Astrocyte (in vitro differentiated cells and primary cell): ENCODE results near the gene KPNA5. TPM values are rescaled to one million over a fixed set of nuclear protein-coding genes. Genes with fewer than 3 reads are reported as not detected.

Source experiments
- DNase-seq: peaks from one replicate; pipeline ENCODE4 v3.0.0-alpha.2; 2010; ENCODE audit warnings: low read depth
- FAIRE-seq: peaks from 2 replicates; lab custom pipeline; 2011; peaks lifted over from hg19 to GRCh38; lab: Jason Lieb, UNC
- H2AFZ ChIP-seq: 2 replicates; pipeline ENCODE4 v1.6.0; 2012; ENCODE audit warnings: low read depth, low read length, inconsistent platforms
- H3K27ac ChIP-seq: 2 replicates; pipeline ENCODE4 v1.5.1; 2011; ENCODE audit warnings: low read depth, low read length, inconsistent platforms
- H3K27me3 ChIP-seq: 2 replicates; pipeline ENCODE4 v1.6.0; 2011; ENCODE audit warnings: low read length, inconsistent platforms; ENCODE audit not compliant: insufficient read depth
- H3K36me3 ChIP-seq: 2 replicates; pipeline ENCODE4 v1.5.1; 2011; ENCODE audit warnings: low read length, inconsistent platforms; ENCODE audit not compliant: insufficient read depth
- H3K4me1 ChIP-seq: 2 replicates; pipeline ENCODE4 v1.5.1; 2011; ENCODE audit warnings: low read length, inconsistent platforms; ENCODE audit not compliant: insufficient read depth
- H3K4me2 ChIP-seq: 2 replicates; pipeline ENCODE4 v1.6.0; 2012; ENCODE audit warnings: low read length, inconsistent platforms
- H3K4me3 ChIP-seq: 2 replicates; pipeline ENCODE4 v1.5.1; 2011; ENCODE audit warnings: low read depth, mild to moderate bottlenecking, low read length, inconsistent platforms; ENCODE audit not compliant: insufficient read depth
- H3K79me2 ChIP-seq: 2 replicates; pipeline ENCODE4 v1.6.0; 2012; ENCODE audit warnings: mild to moderate bottlenecking, low read length, inconsistent platforms; ENCODE audit not compliant: insufficient read depth
- H3K9ac ChIP-seq: 2 replicates; pipeline ENCODE4 v1.6.0; 2012; ENCODE audit warnings: mild to moderate bottlenecking, low read length, inconsistent platforms
- H3K9me3 ChIP-seq: 2 replicates; pipeline ENCODE4 v1.5.1; 2012; ENCODE audit warnings: low read depth, mild to moderate bottlenecking, low read length, inconsistent platforms; ENCODE audit not compliant: insufficient read depth
- H4K20me1 ChIP-seq: 2 replicates; pipeline ENCODE4 v1.6.0; 2012; ENCODE audit warnings: low read length, inconsistent platforms; ENCODE audit not compliant: insufficient read depth
- H3K27ac Mint-ChIP-seq: one replicate; pipeline ENCODE4 v1.8.0; 2021; ENCODE audit warnings: mild to moderate bottlenecking, mixed read lengths; ENCODE audit not compliant: unreplicated experiment
- H3K27me3 Mint-ChIP-seq: one replicate; pipeline ENCODE4 v1.8.0; 2021; ENCODE audit warnings: low read depth, mixed read lengths; ENCODE audit not compliant: unreplicated experiment
- H3K36me3 Mint-ChIP-seq: one replicate; pipeline ENCODE4 v1.8.0; 2021; ENCODE audit warnings: low read depth, mixed read lengths; ENCODE audit not compliant: unreplicated experiment
- H3K4me1 Mint-ChIP-seq: one replicate; pipeline ENCODE4 v1.8.0; 2021; ENCODE audit warnings: low read depth, mixed read lengths; ENCODE audit not compliant: unreplicated experiment
- H3K4me3 Mint-ChIP-seq: one replicate; pipeline ENCODE4 v1.8.0; 2021; ENCODE audit warnings: mild to moderate bottlenecking, moderate library complexity, mixed read lengths; ENCODE audit not compliant: unreplicated experiment
- H3K9me3 Mint-ChIP-seq: one replicate; pipeline ENCODE4 v1.8.0; 2021; ENCODE audit warnings: mild to moderate bottlenecking, mixed read lengths; ENCODE audit not compliant: unreplicated experiment
- CTCF ChIP-seq: IDR thresholded peaks from 2 replicates; pipeline ENCODE4 v1.5.1; 2011; ENCODE audit warnings: low read depth, mild to moderate bottlenecking, inconsistent platforms, low read length, moderate library complexity; ENCODE audit not compliant: insufficient read depth
- EZH2 ChIP-seq: IDR thresholded peaks from 2 replicates; pipeline ENCODE4 v1.6.1; 2012; ENCODE audit warnings: mild to moderate bottlenecking, low read length, inconsistent platforms; ENCODE audit not compliant: insufficient read depth
- total RNA-seq: library from RNA; stranded (reverse); gene quantifications from 2 replicates; pipeline ENCODE4 v1.2.1, GENCODE V29; 2021

Gene KPNA5
- total RNA-seq, 1 donor from 2014 or later = 14.3 TPM

GRCh38 chr6:116764629-116764960 lies 83.6 kb downstream of the KPNA5 start:
- Mint-ChIP-seq H3K9me3 (no peaks in the 10 kb centered on the region), H3K27ac (no peak overlapping the region), H3K27me3 (peaks cover 25% of the 10 kb centered on the region), H3K4me3 (peak overlapping the region; percentile 79), H3K4me1 (peaks cover 2% of the 10 kb centered on the region), H3K36me3 (no peaks in the 10 kb centered on the region)
- H3K4me3 ChIP-seq = peak overlapping the region; percentile 63
- FAIRE-seq (no peak), DNase-seq (no peak)
- no peaks in the 10 kb centered on the region for H3K79me2 ChIP-seq
- TF ChIP-seq CTCF = no peak
- no peak for TF ChIP-seq EZH2
- no peak overlapping the region for H3K27ac ChIP-seq
- peaks cover 7% of the 10 kb centered on the region for H3K4me1 ChIP-seq
- H3K4me2 ChIP-seq = peak overlapping the region; percentile 91
- no peaks in the 10 kb centered on the region for H3K9me3 ChIP-seq
- H2AFZ ChIP-seq = peak overlapping the region; percentile 97
- peak overlapping the region; percentile 59 for H3K9ac ChIP-seq
- H3K27me3 ChIP-seq = peaks cover 7% of the 10 kb centered on the region
- H3K36me3 ChIP-seq = no peaks in the 10 kb centered on the region
- no peaks in the 10 kb centered on the region for H4K20me1 ChIP-seq

GRCh38 chr6:116764961-116765841 lies 84.2 kb downstream of the KPNA5 start, which contains the start of gene FAM162B:
Gene FAM162B, minus strand, starts transcription at chr6:116765719. Its CDS starts 143 bp downstream, at chr6:116765576.
- DNase-seq (peak; percentile 5), FAIRE-seq (no peak)
- Mint-ChIP-seq H3K36me3 (no peaks in the 10 kb centered on the region), H3K4me1 (peaks cover 2% of the 10 kb centered on the region), H3K4me3 (peak within 1 kb of the TSS; percentile 84), H3K27me3 (peaks cover 25% of the 10 kb centered on the region), H3K9me3 (no peaks in the 10 kb centered on the region), H3K27ac (no peak within 1 kb of the TSS)
- Histone ChIP-seq H4K20me1 (no peaks in the 10 kb centered on the region), H2AFZ (peak within 1 kb of the TSS; percentile 97), H3K9me3 (no peaks in the 10 kb centered on the region), H3K27me3 (peaks cover 7% of the 10 kb centered on the region), H3K27ac (no peak within 1 kb of the TSS), H3K4me2 (peak within 1 kb of the TSS; percentile 91), H3K9ac (peak within 1 kb of the TSS; percentile 59), H3K4me1 (peaks cover 7% of the 10 kb centered on the region), H3K79me2 (no peaks in the 10 kb centered on the region), H3K36me3 (no peaks in the 10 kb centered on the region), H3K4me3 (peak within 1 kb of the TSS; percentile 63)
- no peak for TF ChIP-seq CTCF
- TF ChIP-seq EZH2 = peak; percentile 64
